GM18508 (cell line): ENCODE results near the gene SERPING1.

ENCODE experiments used
- ATAC-seq: cut with Tn5 transposase; IDR thresholded peaks from one replicate; pipeline ENCODE4 v1.9.1; 2021; ENCODE audit warnings: moderate number of reproducible peaks; ENCODE audit not compliant: insufficient read depth, unreplicated experiment

The SERPING1 gene

DNA sequence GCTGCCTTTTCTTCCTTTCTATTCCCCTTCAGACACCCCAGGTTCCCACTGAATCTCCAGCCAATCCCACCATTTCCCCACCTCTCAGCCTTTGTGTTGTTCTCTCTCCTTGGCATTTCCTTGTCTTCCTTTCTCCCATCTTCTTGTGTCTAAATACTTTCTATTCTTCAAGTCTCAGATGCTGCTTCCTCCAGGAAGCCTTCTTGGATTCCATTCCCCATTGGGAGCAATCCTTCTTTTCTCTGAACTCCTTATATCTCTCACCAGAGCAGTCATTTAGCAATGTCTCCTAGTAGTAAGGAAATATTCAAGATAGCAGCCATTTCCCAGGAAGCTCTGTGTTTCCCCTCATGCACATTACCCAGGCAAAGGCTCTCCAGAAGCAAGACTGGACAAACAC, 36.8 kb downstream of the SERPING1 start:
- ATAC-seq = no peak

DNA sequence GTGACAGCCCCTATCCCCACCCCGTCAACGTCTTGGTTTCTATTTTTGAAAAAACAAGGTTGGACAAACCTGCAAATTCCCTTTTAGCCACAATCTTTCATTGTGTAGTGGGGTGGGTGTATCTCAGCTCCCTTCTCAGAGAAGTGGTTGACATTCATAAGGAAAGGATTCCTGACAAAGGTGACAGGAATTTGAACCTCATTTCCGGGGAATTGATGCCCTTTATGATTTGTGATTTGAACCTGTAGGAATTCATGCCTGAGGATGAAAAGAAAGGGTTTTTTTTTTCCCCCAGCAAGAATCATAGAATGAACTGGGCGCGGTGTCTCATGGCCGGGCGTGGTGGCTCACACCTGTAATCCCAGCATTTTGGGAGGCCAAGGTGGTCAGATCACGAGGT, 37.8 kb downstream of the SERPING1 start:
- ATAC-seq = no peak

- no peak for ATAC-seq
These were observed 40.1 kb downstream of the SERPING1 start for GRCh38 chr11:57637626-57638004.

GRCh38 chr11:57638005-57638781, 40.7 kb downstream of the SERPING1 start:
- no peak for ATAC-seq

GRCh38 chr11:57638811-57639320, 41.4 kb downstream of the SERPING1 start:
- ATAC-seq = no peak

DNA sequence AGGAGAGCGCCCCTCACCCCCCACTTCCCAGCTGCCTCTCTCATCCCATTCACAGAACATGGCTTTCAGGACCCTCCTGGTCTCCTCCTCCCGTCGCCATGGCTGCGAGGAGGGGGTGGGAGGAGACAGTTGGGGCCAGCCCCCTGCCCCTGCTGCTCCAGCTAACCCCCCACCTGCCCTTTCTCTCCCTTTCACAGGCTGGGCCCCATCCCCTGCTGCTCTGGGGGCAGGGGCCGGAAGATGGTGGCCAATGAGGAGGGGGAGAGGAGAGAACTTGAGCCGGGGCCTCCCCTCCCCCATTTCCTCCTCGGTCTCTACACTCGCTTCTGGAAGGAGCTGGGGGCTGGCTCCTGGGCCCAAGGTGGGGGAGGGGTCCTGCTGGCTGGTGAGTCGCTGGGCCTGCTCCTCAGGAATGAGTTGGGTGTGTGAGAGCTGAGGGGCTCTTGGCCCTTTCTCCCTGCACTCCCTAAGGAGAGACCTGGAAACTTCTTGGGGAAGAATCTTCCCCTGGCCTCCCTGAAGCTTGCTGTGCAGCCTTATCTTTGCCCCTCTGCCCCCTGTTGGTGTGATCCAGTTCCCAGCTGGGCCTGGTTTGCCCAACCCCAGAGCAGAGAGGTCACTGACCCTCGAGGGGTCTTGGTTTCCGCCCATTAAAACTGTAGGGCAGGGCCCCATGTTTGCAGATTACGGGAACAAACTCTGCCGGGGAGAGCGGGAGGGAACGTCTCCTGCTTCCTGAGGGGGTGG, 42.0 kb downstream of the SERPING1 start:
- ATAC-seq = no peak

- no peak for ATAC-seq
These were observed 42.7 kb downstream of the SERPING1 start for GRCh38 chr11:57640068-57640800.

GRCh38 chr11:57641011-57641807, 43.7 kb downstream of the SERPING1 start:
- no peak for ATAC-seq

DNA sequence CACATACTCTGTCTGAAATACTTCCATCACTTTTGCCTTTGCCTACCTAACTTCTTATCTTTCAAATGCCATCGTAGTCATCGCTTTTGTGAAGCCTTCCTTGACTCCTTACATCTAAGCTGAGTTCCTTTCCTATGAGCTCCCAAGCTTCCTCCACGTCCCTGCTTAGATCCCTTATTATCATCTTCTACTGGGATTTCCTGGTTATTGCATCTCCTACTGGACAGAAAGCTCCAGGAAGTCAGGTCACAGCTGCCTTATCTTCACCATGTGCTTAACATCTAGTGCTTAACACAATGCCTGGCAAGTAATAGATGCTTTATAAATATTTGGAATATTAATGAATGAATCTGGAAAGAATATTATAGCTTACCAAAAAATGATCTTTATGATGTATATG, 46.3 kb downstream of the SERPING1 start:
- no peak for ATAC-seq

DNA sequence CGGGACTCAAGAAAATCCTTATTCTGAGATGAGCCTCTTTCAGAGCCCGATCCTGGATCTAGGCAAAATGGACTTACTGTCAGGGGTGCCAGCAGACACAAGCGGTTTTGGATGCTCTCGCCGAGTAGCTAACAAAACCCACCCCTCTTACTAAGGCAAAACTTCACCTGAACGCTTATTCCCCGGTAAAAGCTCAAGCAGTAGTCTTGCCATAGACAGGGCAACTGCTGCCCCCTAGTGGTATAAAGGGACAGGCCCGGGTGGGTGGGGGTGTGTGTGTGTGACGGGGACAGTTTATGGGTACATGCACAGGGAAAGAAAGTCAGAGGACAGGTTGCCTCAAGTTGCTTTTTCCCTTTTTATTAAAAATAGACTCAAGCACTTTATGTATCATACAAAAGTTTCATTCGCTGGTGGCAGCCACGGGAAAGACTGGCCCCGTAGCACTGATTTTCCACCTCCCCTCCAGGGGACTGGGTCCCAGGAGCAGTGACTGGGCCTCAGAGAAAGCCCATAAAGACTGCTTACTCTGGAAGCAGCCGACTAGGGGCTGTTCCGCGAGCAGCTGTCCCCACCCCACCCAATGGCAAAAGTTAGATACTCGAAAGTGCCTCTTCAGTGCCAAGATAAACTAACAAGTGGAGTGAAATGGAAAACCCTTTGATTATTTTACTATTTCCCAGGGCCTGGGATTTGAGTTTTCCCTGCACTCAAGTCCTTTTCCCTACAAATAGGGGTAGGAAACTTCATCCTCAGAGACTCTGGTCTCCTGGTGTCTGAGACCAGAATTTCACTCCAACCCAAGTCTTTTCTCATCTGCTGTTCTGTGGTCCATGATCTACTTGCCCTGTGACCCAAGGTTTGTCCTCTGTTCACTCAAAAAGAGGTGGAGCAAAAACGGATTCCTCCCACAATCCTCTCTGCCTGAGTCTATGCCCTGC, 47.5 kb downstream of the SERPING1 start:
- no peak for ATAC-seq

DNA sequence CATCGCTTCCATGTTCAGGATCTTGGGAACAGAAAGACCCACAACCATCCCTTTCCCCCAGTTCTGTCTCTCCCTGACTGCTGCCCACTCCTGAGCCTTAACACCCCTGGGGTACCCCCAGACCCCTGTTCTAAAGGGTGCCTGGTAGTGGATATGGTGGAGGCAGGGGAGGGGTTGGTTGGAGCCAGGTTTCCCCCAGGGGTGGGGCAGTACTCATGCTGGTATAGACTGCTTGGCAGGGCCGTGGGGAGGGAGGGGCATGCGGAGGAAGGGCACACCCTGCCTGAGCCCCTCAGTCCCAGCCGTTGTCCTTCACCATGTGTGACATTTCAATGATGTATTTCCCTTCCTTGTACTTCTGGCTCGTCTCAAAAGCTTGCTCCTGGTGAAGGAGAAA, 48.2 kb downstream of the SERPING1 start:
- ATAC-seq = no peak

GRCh38 chr11:57646194-57646798, 48.8 kb downstream of the SERPING1 start:
- ATAC-seq = no peak

DNA sequence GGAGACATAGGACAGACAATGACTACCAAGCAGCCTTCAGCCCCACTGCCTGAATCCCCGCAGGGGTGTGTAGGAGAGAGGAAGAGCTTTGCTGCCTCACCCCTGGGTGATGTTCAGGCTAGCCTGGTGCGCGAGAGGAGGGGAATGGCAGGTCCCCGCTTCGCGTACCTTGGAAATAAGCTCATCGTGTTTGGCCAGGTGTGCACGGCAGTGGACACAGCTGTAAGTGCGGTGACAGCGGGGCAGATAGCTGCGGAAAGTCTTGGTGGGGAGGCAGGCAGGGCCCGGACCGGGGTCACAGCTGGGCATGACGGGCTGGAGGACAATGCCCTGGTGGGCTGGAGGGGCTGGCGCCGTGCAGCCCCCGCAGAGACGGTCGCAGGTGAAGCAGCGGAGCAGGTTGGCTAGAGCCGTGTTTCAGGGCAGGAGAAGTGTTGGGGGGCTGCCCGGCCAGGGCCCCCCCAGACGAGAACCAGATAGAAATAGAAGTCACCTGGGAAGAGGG, 49.4 kb downstream of the SERPING1 start:
- ATAC-seq = no peak

DNA sequence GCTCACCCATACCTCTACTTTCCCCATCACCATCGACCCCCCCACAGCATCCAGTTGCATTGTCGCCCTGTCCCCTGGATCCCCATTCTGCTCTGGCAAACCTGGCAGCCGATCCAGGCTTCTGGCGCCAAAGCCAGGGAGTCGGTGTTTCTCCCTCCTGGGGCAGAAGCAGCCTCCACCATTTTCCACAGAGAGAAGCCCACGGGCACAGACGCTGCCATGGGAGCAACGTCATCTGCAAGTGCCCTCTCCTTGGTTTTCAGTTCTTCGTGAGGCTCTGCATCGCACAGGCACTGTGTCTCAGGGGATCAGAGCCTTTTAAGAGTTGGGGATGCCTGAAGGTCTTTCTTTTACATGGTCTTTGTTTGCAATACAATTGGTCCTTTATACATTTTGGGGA, 49.9 kb downstream of the SERPING1 start:
- no peak for ATAC-seq

GRCh38 chr11:57647960-57648800, 50.7 kb downstream of the SERPING1 start:
- no peak for ATAC-seq

DNA sequence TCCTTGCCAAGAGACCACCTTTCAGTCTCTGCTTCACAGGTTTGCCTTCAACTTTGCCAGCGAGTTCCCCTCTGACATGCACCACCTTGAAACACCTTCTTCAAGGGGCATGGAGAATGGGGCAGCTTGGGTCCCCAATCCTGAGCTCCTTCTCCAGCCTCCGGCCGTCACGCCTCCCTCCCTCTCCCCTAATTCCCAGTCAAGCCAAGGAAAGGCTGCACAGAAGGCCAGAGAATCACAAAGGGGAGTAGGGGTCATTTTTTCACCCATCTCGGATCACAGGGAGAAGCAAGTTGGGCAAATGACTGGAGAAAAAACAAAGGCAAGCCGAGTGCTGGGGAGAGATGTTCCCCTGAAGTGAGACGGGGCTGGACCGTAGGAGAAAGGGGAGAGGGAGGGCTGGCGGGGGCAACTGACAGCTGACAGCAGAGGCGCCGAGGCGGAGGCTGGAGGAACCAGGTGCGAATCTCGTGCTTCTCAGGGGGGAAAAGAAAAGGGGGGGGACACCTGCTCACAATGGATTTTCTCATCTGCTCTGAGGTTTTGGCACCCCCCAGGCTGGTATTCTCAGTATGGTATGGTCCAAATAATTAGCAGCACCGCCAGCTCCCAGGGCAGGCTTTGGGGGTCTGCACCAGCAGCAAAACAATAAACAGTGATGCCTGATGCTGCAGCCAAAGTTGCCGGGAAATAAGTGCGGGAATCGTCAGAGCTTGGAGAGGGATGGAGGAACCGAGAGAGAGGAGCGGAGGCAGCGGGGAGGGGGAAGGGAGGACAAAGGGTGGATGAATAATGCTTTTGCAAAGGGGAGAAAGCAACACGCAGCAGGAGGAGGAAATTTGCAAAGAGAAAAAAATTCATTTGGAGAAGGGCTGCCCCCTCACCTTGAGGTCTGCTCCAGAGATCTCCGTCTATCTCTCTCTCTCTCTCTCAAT, 51.6 kb downstream of the SERPING1 start:
- ATAC-seq = no peak
